Liver (tissue), 9 donors: Measurements from ENCODE around the gene GBA2. TPM values are rescaled to one million over a fixed set of nuclear protein-coding genes. Genes with fewer than 3 reads are reported as not detected.
A peak's percentile ranks its signal among the peaks of the same experiment; 100 is the strongest.

Experiments used
- DNase-seq: peaks from one replicate; pipeline ENCODE4 v3.0.0-alpha.2; 2017; ENCODE audit warnings: low spot score
- H3K27ac ChIP-seq, 2 donors: one replicate each; pipeline ENCODE4 v1.7.0; 2013; ENCODE audit warnings: inconsistent platforms in 2 of 2, low read length in 2 of 2, control low read depth in 1 of 2, low read depth in 1 of 2, mild to moderate bottlenecking in 1 of 2
- H3K27me3 ChIP-seq, 4 donors: one replicate each; pipeline versions ENCODE4 v1.6.1 to v1.7.0; 2013; ENCODE audit warnings: low read length in 3 of 4, inconsistent platforms in 1 of 4, mild to moderate bottlenecking in 1 of 4, moderate library complexity in 1 of 4; ENCODE audit not compliant: control insufficient read depth in 4 of 4, insufficient read depth in 4 of 4
- H3K36me3 ChIP-seq, 4 donors: one replicate each; pipeline versions ENCODE4 v1.6.1 to v1.7.0; 2013; ENCODE audit warnings: low read length in 3 of 4, mild to moderate bottlenecking in 3 of 4, low read depth in 1 of 4, moderate library complexity in 1 of 4; ENCODE audit not compliant: control insufficient read depth in 4 of 4, insufficient read depth in 3 of 4
- H3K4me1 ChIP-seq, 4 donors: one replicate each; pipeline versions ENCODE4 v1.6.1 to v1.7.0; 2013; ENCODE audit warnings: low read length in 3 of 4, mild to moderate bottlenecking in 3 of 4, moderate library complexity in 1 of 4; ENCODE audit not compliant: control insufficient read depth in 4 of 4, insufficient read depth in 4 of 4
- H3K4me3 ChIP-seq, 3 donors: one replicate each; pipeline versions ENCODE4 v1.6.1 to v1.7.0; 2013; ENCODE audit warnings: low read length in 3 of 3, control low read depth in 1 of 3, low read depth in 1 of 3, mild to moderate bottlenecking in 1 of 3
- H3K9ac ChIP-seq, 2 donors: one replicate each; pipeline ENCODE4 v1.7.0; 2013; ENCODE audit warnings: low read length in 2 of 2, mild to moderate bottlenecking in 2 of 2, moderate library complexity in 2 of 2, control low read depth in 1 of 2, low read depth in 1 of 2
- H3K9me3 ChIP-seq, 4 donors: one replicate each; pipeline versions ENCODE4 v1.6.1 to v1.7.0; 2013; ENCODE audit warnings: low read length in 3 of 4; ENCODE audit not compliant: control insufficient read depth in 4 of 4
- EGR1 ChIP-seq, 2 donors: IDR thresholded peaks; 2 replicates each; pipeline ENCODE4 v1.6.1; 2016 to 2018; ENCODE audit warnings: antibody characterized with exemption in 2 of 2, low read depth in 2 of 2
- FOXA1 ChIP-seq: IDR thresholded peaks from 2 replicates; pipeline ENCODE4 v1.6.1; 2016; ENCODE audit warnings: antibody characterized with exemption
- FOXA2 ChIP-seq: IDR thresholded peaks from 2 replicates; pipeline ENCODE4 v1.6.1; 2016; ENCODE audit warnings: antibody characterized with exemption
- GABPA ChIP-seq, 2 donors: IDR thresholded peaks in 1 of 2; conservative IDR thresholded peaks in 1 of 2; 2 replicates each; pipeline ENCODE4 v1.6.1; 2016; ENCODE audit warnings: antibody characterized with exemption in 2 of 2, mild to moderate bottlenecking in 1 of 2, moderate library complexity in 1 of 2
- HNF4G ChIP-seq: IDR thresholded peaks from 2 replicates; pipeline ENCODE4 v1.6.1; 2016; ENCODE audit warnings: antibody characterized with exemption
- JUND ChIP-seq, 2 donors: IDR thresholded peaks; 2 replicates each; pipeline ENCODE4 v1.6.1; 2016; ENCODE audit warnings: antibody characterized with exemption in 2 of 2
- NR2F2 ChIP-seq: IDR thresholded peaks from 2 replicates; pipeline ENCODE4 v1.6.1; 2016; ENCODE audit warnings: antibody characterized with exemption
- RAD21 ChIP-seq, 2 donors: IDR thresholded peaks; 2 replicates each; pipeline ENCODE4 v1.6.1; 2016; ENCODE audit warnings: antibody characterized with exemption in 2 of 2, mild to moderate bottlenecking in 2 of 2
- RXRA ChIP-seq, 2 donors: IDR thresholded peaks; 2 replicates each; pipeline ENCODE4 v1.6.1; 2017 to 2018; ENCODE audit warnings: antibody characterized with exemption in 2 of 2, mild to moderate bottlenecking in 1 of 2
- TAF1 ChIP-seq: conservative IDR thresholded peaks from 2 replicates; pipeline ENCODE4 v1.6.1; 2016; ENCODE audit warnings: antibody characterized with exemption, mild to moderate bottlenecking
- WGBS: extraction: QIAGEN DNeasy Blood & Tissue Kit; methylation state at CpG from one replicate; pipeline ENCODE4 v1.1.7; 2013; 5-methylcytosine and 5-hydroxymethylcytosine counted together
- polyA plus RNA-seq, 2 donors: library from polyadenylated mRNA; stranded (reverse) in 1 of 2; unstranded in 1 of 2; fragments of 200-250 nt in 1 of 2; fragments of >200 nt in 1 of 2; fragmentation: Nextera tagmentation in 1 of 2; extraction: Ambion mirVana in 1 of 2; gene quantifications; one replicate each; pipeline versions ENCODE4 v1.2.1 to v1.2.3, GENCODE V29; 2013 to 2015
- total RNA-seq, 2 donors: library from RNA; depleted of rRNA; stranded (reverse); fragments of >200 nt; gene quantifications; one replicate each; pipeline ENCODE4 v1.2.3, GENCODE V29; 2014
- TF ChIP-seq, protein P1 (sequence below): IDR thresholded peaks from 2 replicates; pipeline ENCODE4 v1.6.1; 2016; ENCODE audit warnings: antibody characterized with exemption, mild to moderate bottlenecking
- TF ChIP-seq, protein P2 (sequence below): IDR thresholded peaks from 2 replicates; pipeline ENCODE4 v1.6.1; 2016; ENCODE audit warnings: antibody characterized with exemption
- TF ChIP-seq, protein P3 (sequence below): IDR thresholded peaks from 2 replicates; pipeline ENCODE4 v1.6.1; 2016; ENCODE audit warnings: antibody characterized with exemption
- TF ChIP-seq, protein P4 (sequence below): fragments of 150-350 bp; IDR thresholded peaks from 2 replicates; pipeline ENCODE4 v1.5.1; 2017; ENCODE audit warnings: improper control_type of control experiment, low read depth, low read length; ENCODE audit not compliant: missing input control
- donor health status: healthy.
- donor health status: healthy.
- donor health status: healthy.
- donor health status: healthy.
- donor health status: healthy.

Gene GBA2
- total and polyA plus RNA-seq, 4 donors, result 24.1 to 65.3 (median 25.8) TPM

DNA sequence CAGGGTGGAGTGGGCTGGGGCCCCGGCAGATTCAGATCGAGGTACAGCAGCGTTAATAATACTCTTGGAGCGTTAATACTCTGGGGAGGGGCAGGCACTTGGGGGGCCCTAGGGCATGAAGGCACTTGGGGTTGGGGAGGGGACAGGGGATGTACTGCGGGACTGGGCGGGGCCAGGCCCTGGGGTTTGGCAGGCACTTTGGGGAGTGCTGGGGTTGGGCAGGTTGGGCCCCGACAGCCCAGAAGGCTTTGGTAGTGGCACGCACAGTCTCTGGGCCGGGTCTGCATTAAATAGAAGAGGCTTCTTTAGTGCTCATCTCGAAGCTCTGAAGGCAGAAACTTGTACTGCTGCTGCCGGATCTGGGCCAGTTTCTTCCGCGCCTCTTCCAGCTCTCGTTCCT is 51.5 kb downstream of the GBA2 start:
- no peaks in the 10 kb centered on the region for H3K4me1 ChIP-seq
- H3K9ac ChIP-seq, result no peak overlapping the region
- H3K27ac ChIP-seq, result no peak overlapping the region
- DNase-seq, result no peak
- TF ChIP-seq FOXA2 (no peak), JUND (IDR thresholded peaks at IDR 0.05) (no peak), FOXA1 (no peak), TAF1 (no peak), HNF4G (no peak), NR2F2 (no peak), EGR1 (IDR thresholded peaks at IDR 0.05; ENCODE audit: low read depth in 2 of 2) (no peak), GABPA (IDR thresholded peaks at IDR 0.05 in 1 of 2, conservative IDR thresholded peaks at IDR 0.05 in 1 of 2) (no peak), RXRA (IDR thresholded peaks at IDR 0.05) (no peak)
- TF ChIP-seq, protein P1, sequence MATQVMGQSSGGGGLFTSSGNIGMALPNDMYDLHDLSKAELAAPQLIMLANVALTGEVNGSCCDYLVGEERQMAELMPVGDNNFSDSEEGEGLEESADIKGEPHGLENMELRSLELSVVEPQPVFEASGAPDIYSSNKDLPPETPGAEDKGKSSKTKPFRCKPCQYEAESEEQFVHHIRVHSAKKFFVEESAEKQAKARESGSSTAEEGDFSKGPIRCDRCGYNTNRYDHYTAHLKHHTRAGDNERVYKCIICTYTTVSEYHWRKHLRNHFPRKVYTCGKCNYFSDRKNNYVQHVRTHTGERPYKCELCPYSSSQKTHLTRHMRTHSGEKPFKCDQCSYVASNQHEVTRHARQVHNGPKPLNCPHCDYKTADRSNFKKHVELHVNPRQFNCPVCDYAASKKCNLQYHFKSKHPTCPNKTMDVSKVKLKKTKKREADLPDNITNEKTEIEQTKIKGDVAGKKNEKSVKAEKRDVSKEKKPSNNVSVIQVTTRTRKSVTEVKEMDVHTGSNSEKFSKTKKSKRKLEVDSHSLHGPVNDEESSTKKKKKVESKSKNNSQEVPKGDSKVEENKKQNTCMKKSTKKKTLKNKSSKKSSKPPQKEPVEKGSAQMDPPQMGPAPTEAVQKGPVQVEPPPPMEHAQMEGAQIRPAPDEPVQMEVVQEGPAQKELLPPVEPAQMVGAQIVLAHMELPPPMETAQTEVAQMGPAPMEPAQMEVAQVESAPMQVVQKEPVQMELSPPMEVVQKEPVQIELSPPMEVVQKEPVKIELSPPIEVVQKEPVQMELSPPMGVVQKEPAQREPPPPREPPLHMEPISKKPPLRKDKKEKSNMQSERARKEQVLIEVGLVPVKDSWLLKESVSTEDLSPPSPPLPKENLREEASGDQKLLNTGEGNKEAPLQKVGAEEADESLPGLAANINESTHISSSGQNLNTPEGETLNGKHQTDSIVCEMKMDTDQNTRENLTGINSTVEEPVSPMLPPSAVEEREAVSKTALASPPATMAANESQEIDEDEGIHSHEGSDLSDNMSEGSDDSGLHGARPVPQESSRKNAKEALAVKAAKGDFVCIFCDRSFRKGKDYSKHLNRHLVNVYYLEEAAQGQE, result no peak
- TF ChIP-seq, protein P2, sequence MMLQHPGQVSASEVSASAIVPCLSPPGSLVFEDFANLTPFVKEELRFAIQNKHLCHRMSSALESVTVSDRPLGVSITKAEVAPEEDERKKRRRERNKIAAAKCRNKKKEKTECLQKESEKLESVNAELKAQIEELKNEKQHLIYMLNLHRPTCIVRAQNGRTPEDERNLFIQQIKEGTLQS, result no peak
- peaks cover 30 to 63% (median 53%) of the 10 kb centered on the region in 4 donors for H3K36me3 ChIP-seq
- H3K27me3 ChIP-seq, result no peaks in the 10 kb centered on the region
- H3K4me3 ChIP-seq, result no peak overlapping the region
- no peaks in the 10 kb centered on the region for H3K9me3 ChIP-seq
- 91% methylated on average over 14 of the region's 14 CpGs for WGBS

DNA sequence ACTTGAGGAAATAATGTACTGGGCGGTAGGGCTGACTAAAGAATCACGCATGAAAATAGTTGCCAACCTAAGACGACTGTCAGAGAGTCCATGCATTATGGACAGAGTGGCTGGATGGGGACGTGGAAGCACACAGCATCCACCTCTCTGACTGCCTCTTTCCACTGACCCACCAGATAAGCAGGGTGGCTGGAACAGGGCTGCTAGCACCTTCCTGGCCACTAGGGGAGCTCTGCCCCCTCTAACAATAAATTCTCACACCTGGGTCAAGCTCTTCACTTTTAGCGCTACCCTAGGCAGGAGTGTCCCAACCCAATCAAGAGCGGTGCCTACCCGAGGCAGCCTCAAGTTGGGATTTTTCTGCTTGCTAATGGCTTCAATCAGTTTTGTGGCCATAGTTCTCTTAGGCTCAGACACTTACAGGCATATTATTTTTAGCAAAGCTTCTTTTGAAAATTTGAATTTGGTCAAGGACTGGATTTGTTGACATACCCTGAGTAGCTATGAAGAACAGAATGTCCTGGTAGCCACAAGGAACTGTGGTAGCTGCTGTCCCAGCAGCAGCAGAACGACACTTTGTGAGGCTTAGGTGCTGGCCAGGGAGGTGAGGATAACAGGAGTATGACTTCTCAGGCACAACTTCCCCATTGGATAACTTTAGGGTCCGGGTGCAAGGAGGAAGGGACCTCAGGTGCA is 52.4 kb downstream of the GBA2 start:
- peak; percentile 72 to 85 for TF ChIP-seq RAD21 (IDR thresholded peaks at IDR 0.05)
- TF ChIP-seq, protein P3, sequence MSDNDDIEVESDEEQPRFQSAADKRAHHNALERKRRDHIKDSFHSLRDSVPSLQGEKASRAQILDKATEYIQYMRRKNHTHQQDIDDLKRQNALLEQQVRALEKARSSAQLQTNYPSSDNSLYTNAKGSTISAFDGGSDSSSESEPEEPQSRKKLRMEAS, result no peak
- peak in 1 of 2 donors; percentile 8 for TF ChIP-seq RXRA (IDR thresholded peaks at IDR 0.05)
- TF ChIP-seq, protein P4, sequence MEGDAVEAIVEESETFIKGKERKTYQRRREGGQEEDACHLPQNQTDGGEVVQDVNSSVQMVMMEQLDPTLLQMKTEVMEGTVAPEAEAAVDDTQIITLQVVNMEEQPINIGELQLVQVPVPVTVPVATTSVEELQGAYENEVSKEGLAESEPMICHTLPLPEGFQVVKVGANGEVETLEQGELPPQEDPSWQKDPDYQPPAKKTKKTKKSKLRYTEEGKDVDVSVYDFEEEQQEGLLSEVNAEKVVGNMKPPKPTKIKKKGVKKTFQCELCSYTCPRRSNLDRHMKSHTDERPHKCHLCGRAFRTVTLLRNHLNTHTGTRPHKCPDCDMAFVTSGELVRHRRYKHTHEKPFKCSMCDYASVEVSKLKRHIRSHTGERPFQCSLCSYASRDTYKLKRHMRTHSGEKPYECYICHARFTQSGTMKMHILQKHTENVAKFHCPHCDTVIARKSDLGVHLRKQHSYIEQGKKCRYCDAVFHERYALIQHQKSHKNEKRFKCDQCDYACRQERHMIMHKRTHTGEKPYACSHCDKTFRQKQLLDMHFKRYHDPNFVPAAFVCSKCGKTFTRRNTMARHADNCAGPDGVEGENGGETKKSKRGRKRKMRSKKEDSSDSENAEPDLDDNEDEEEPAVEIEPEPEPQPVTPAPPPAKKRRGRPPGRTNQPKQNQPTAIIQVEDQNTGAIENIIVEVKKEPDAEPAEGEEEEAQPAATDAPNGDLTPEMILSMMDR, result peak; percentile 85
- no peak overlapping the region for H3K4me3 ChIP-seq
- H3K27me3 ChIP-seq, result no peaks in the 10 kb centered on the region
- peaks cover 30 to 56% (median 47%) of the 10 kb centered on the region in 4 donors for H3K36me3 ChIP-seq
- H3K27ac ChIP-seq, result no peak overlapping the region
- DNase-seq, result peak; percentile 67
- no peaks in the 10 kb centered on the region for H3K9me3 ChIP-seq
- WGBS, result 53% methylated on average over 9 of the region's 9 CpGs
- no peak overlapping the region for H3K9ac ChIP-seq
- no peaks in the 10 kb centered on the region for H3K4me1 ChIP-seq
